GM12892 (cell line): ENCODE data around the gene PTCD2.

Source experiments
- POLR2A ChIP-seq: IDR thresholded peaks from 2 replicates; pipeline ENCODE4 v1.6.1; 2011; ENCODE audit warnings: low read depth, low read length, control low read depth
- POLR2AphosphoS5 ChIP-seq: IDR thresholded peaks from 2 replicates; pipeline ENCODE4 v1.6.1; 2011; ENCODE audit warnings: low read depth, low read length, control low read depth

DNA sequence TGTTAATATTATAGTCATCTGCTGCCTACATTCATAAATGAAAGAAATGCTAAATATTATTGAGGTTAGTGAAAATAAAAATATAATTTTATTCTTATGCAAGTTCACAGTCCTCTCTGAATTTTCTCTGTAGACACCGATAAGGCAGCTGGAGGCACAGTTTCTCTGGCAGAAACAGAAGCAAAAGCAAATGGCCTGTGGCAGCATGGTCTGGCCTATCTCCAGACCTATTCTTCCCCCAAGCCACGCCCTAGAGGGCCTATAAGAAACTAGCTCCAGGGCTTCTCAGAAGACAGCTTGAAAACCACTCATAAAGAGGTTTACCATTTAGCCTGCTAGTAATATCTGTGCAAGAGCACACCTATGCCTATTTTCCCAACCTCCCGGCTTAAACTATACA lies 28.6 kb upstream of the PTCD2 start:
- no peak for TF ChIP-seq POLR2A
- no peak for TF ChIP-seq POLR2AphosphoS5
